HepG2 (cell line): ENCODE data around the gene SLC13A5. TPM values are rescaled to one million over a fixed set of nuclear protein-coding genes. Genes with fewer than 3 reads are reported as not detected.

ENCODE experiments used
- ATAC-seq: fragments of 200-7000 bp; cut with Tn5 transposase; 3 replicates; pipeline ENCODE4 v1.9.1; 2020; ENCODE audit warnings: mild to moderate bottlenecking, moderate library complexity
- BruUV-seq: library from RNA; stranded (reverse); fragments of 400-500 nt; replicated peaks from 2 replicates; lab custom pipeline; 2021; lab: Mats Ljungman, UMichigan
- CTCF ChIA-PET: fragments of 300-600 bp; formaldehyde crosslinking; extraction: SDS; loops from one replicate; lab custom pipeline; 2021; ENCODE audit warnings: low total read pairs, inconsistent platforms, low intra/inter-chr PET ratio; lab: Yijun Ruan, JAX
- POLR2A ChIA-PET: fragments of 350-600 bp; sonication (Branson Sonifier 250); formaldehyde crosslinking; loops from one replicate; lab custom pipeline; 2020; ENCODE audit warnings: antibody characterized with exemption, inconsistent platforms; lab: Yijun Ruan, JAX
- DNase-seq: peaks from one replicate; pipeline ENCODE4 v3.0.0-alpha.2; 2015; ENCODE audit warnings: low spot score
- FAIRE-seq: peaks from 3 replicates; lab custom pipeline; 2011; peaks lifted over from hg19 to GRCh38; lab: Jason Lieb, UNC
- H2AFZ ChIP-seq: one replicate; pipeline ENCODE4 v1.6.1; 2011; ENCODE audit warnings: low read length, inconsistent platforms
- H3K27ac ChIP-seq: fragments of 300-600 bp; 3 replicates; pipeline ENCODE4 v1.8.0; 2011; ENCODE audit warnings: mixed run types, mild to moderate bottlenecking, mixed read lengths, low read length, inconsistent platforms; ENCODE audit not compliant: insufficient read depth; ENCODE audit errors: extremely low read length
- H3K27me3 ChIP-seq, 2 experiments: fragments of 200-600 bp in 1 of 2; 2 replicates in 1 of 2; 3 replicates in 1 of 2; pipeline versions ENCODE4 v1.6.0 to v1.8.0; 2011; ENCODE audit warnings: low read length in 2 of 2, mild to moderate bottlenecking in 2 of 2, moderate library complexity in 2 of 2, inconsistent platforms in 1 of 2; ENCODE audit not compliant: insufficient read depth in 2 of 2, control insufficient read depth in 1 of 2
- H3K36me3 ChIP-seq, 2 experiments: fragments of 200-600 bp in 1 of 2; replicated peaks in 1 of 2; 2 replicates in 1 of 2; 3 replicates in 1 of 2; pipeline versions ENCODE4 v1.5.1 to v1.8.0; 2011; ENCODE audit warnings: low read length in 2 of 2, inconsistent platforms in 1 of 2; ENCODE audit not compliant: insufficient read depth in 2 of 2, control insufficient read depth in 1 of 2
- H3K4me1 ChIP-seq: 2 replicates; pipeline ENCODE4 v1.5.1; 2012; ENCODE audit warnings: low read length, inconsistent platforms; ENCODE audit not compliant: insufficient read depth
- H3K4me2 ChIP-seq: 2 replicates; pipeline ENCODE4 v1.6.0; 2011; ENCODE audit warnings: low read depth, low read length, inconsistent platforms
- H3K4me3 ChIP-seq, 3 experiments: fragments of 200-600 bp in 1 of 3; sonication (generic), shearing (Covaris generic) in 1 of 3; replicated peaks in 1 of 3; 2 replicates each; pipeline ENCODE4 v1.5.1; 2011 to 2016; ENCODE audit warnings: low read length in 3 of 3, inconsistent platforms in 2 of 3, low read depth in 2 of 3, mild to moderate bottlenecking in 2 of 3, control low read depth in 1 of 3, mixed read lengths in 1 of 3; ENCODE audit not compliant: insufficient read depth in 1 of 3
- H3K79me2 ChIP-seq: one replicate; pipeline ENCODE4 v1.6.1; 2011; ENCODE audit warnings: low read length, inconsistent platforms; ENCODE audit not compliant: insufficient read depth
- H3K9ac ChIP-seq: 2 replicates; pipeline ENCODE4 v1.6.0; 2011; ENCODE audit warnings: mild to moderate bottlenecking, low read depth, low read length, inconsistent platforms; ENCODE audit not compliant: insufficient read depth
- H3K9me3 ChIP-seq: 2 replicates; pipeline ENCODE4 v1.5.1; 2012; ENCODE audit warnings: mild to moderate bottlenecking, low read length
- H4K20me1 ChIP-seq: 2 replicates; pipeline ENCODE4 v1.6.0; 2011; ENCODE audit warnings: inconsistent platforms, mild to moderate bottlenecking, low read length, moderate library complexity; ENCODE audit not compliant: insufficient read depth
- CREM ChIP-seq, 2 experiments: sonication (generic) in 1 of 2; formaldehyde crosslinking in 1 of 2; IDR thresholded peaks; 2 replicates each; pipeline versions ENCODE4 v1.4.0 to v1.6.1; 2016 to 2020; ENCODE audit warnings: antibody characterized with exemption in 1 of 2, mild to moderate bottlenecking in 1 of 2, missing genetic modification reagents in 1 of 2
- HBP1 ChIP-seq: IDR thresholded peaks from 2 replicates; pipeline ENCODE4 v1.6.1; 2016; ENCODE audit warnings: low read depth, control low read depth
- TAF1 ChIP-seq: sonication (generic); formaldehyde crosslinking; IDR thresholded peaks from 2 replicates; pipeline ENCODE4 v1.4.0; 2020; ENCODE audit warnings: missing genetic modification reagents
- TEF ChIP-seq: sonication (generic); formaldehyde crosslinking; IDR thresholded peaks from 2 replicates; pipeline ENCODE4 v1.5.0; 2020; ENCODE audit warnings: missing genetic modification reagents
- ZNF460 ChIP-seq: sonication (generic); formaldehyde crosslinking; IDR thresholded peaks from 2 replicates; pipeline ENCODE4 v1.5.1; 2020; ENCODE audit warnings: missing genetic modification reagents, mild to moderate bottlenecking, borderline replicate concordance
- ZNF724P ChIP-seq: sonication (generic); formaldehyde crosslinking; IDR thresholded peaks from 2 replicates; pipeline ENCODE4 v1.8.0; 2022; ENCODE audit warnings: missing genetic modification reagents, borderline replicate concordance
- WGBS: methylation state at CpG from one replicate; pipeline ENCODE4 v1.1.6; 2017; ENCODE audit warnings: low lambda C conversion rate; 5-methylcytosine and 5-hydroxymethylcytosine counted together
- in situ Hi-C: cut with HindIII; loops from 2 replicates; pipeline ENCODE4 v1.10.0; 2017; ENCODE audit warnings: low pct_unique_long_range_greater_than_20kb; ENCODE audit not compliant: extremely low pct_ligation_motif_present
- intact Hi-C: fragments of 100-400 bp; cut with micrococcal nuclease; formaldehyde crosslinking; loops from one replicate; pipeline ENCODE4 v1.10.0; 2022; ENCODE audit not compliant: unreplicated experiment
- polyA plus RNA-seq, 8 experiments: library from polyadenylated mRNA; depleted of rRNA in 3 of 8; stranded (reverse) in 7 of 8; unstranded in 1 of 8; fragments of >200 nt; fragmentation: Illumina TruSeq in 4 of 8; extraction: Trizol in 4 of 8; gene quantifications; 2 replicates each; pipeline versions ENCODE4 v1.2.1 to v1.2.3, GENCODE V29; 2011 to 2016; ENCODE audit warnings: low read depth in 4 of 8, missing spikeins in 1 of 8, mixed read lengths in 1 of 8; ENCODE audit not compliant: insufficient read depth in 1 of 8
- total RNA-seq, 5 experiments: library from RNA; depleted of rRNA; stranded (reverse); fragments of >200 nt; fragmentation: Illumina TruSeq; extraction: Trizol; gene quantifications; 2 replicates each; pipeline ENCODE4 v1.2.3, GENCODE V29; 2016; ENCODE audit warnings: low read depth in 1 of 5

Gene SLC13A5
- total and polyA plus RNA-seq, 2 of the 13 experiments (the other 11 are each of a cell fraction or from before 2014, with no cell fraction given): 42.8 to 310 TPM

GRCh38 chr17:6668727-6669425 lies 44.3 kb downstream of the SLC13A5 start (continued):
- TF ChIP-seq TEF: no peak

GRCh38 chr17:6668219-6668618 lies 45.0 kb downstream of the SLC13A5 start:
- ATAC-seq: no peak
- no peak overlapping the region for H3K9ac ChIP-seq
- BruUV-seq: no TSS peak
- no peak overlapping the region for H3K4me2 ChIP-seq
- ChIA-PET POLR2A (interaction anchor here (3.8 to 4.3 kb wide), 2 partner anchors 33 to 44 kb away, joined by 29 to 33 read pairs; partner anchors contain the start of gene SLC13A5), CTCF (interaction anchor here (1.2 kb wide), 1 partner anchor 45 kb away, joined by 4 read pairs; the partner anchor contains the start of gene SLC13A5)
- H3K4me1 ChIP-seq: peaks cover 51% of the 10 kb centered on the region
- TF ChIP-seq HBP1 (CRISPR knock-in tag) (no peak), ZNF460 (no peak), ZNF724P (CRISPR knock-in tag) (no peak), CREM (IDR thresholded peaks at IDR 0.05) (no peak), CREM (CRISPR knock-in tag; IDR thresholded peaks at IDR 0.05) (no peak), TAF1 (no peak)
- H3K27ac ChIP-seq: no peak overlapping the region
- 95% methylated on average over 17 of the region's 17 CpGs for WGBS
- no peak overlapping the region for H2AFZ ChIP-seq
- no peaks in the 10 kb centered on the region for H3K36me3 ChIP-seq
- H4K20me1 ChIP-seq: no peaks in the 10 kb centered on the region
- DNase-seq: no peak
- intact Hi-C loops (no loop called here), in situ Hi-C loops (loop anchor here (5.0 to 10.0 kb wide), 3 partner anchors 44 to 347 kb away; partner anchors contain the start of genes RNASEK, SLC13A5 and TEKT1)
- H3K9me3 ChIP-seq: no peaks in the 10 kb centered on the region
- H3K4me3 ChIP-seq: no peak overlapping the region
- H3K27me3 ChIP-seq: no peaks in the 10 kb centered on the region
- FAIRE-seq: no peak
- no peaks in the 10 kb centered on the region for H3K79me2 ChIP-seq
